Measurements from ENCODE around the gene NOC2L. TPM values are rescaled to one million over a fixed set of nuclear protein-coding genes. Genes with fewer than 3 reads are reported as not detected.

Gene NOC2L
- total RNA-seq, 1 donor from 2014 or later = 40.8 TPM

DNA sequence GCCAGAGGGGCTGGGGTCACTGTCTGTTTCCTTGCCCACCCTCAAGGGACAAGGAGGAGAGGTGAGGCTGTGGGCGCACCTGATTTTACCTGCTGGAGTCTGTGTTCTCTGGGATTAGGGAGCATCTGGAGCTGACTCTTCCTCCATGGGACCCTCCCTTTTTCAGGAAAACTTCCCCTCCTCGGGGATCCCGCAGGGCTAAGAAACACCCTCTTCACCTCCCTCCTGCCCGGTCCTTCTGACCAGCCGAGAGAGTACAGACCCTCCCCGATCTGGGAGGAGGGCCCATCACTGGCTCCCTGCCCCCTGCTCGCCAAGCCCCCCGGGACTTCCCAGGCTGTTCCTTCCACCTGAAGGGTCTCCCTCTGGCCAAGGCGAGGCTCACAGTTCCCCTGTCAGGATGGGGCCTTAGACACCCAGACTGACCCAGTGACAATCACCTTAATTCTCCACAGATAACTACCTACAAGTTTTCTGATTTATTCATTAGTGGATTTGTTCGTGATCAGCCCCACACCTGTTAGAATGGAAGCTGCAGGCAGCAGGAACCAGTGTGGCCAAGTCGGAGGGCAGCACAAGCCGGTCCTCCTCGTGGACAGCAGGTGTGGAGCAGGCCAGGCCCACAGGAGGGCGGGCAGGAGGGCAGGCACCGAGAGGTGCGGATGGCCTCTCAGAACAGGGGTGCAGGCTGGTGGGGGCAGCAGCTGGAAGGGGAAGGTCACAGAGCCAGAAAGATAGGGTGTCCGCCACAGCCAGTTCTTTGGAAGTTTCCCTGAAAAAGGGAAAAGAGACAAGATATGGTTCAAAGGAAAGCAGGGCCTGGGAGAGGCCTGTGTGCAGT lies 51.2 kb downstream of the NOC2L start:
- Histone ChIP-seq H3K9me3 (replicated peaks) (no peaks in the 10 kb centered on the region), H3K4me1 (peaks cover 26% of the 10 kb centered on the region), H3K27ac (replicated peaks) (no peak overlapping the region), H3K36me3 (no peaks in the 10 kb centered on the region), H3K4me3 (no peak overlapping the region), H3K27me3 (ENCODE audit: low read depth) (peaks cover 79% of the 10 kb centered on the region)
- no peak for DNase-seq
- intact Hi-C loops (cut with micrococcal nuclease) = no loop called here
- TF ChIP-seq, protein P1, sequence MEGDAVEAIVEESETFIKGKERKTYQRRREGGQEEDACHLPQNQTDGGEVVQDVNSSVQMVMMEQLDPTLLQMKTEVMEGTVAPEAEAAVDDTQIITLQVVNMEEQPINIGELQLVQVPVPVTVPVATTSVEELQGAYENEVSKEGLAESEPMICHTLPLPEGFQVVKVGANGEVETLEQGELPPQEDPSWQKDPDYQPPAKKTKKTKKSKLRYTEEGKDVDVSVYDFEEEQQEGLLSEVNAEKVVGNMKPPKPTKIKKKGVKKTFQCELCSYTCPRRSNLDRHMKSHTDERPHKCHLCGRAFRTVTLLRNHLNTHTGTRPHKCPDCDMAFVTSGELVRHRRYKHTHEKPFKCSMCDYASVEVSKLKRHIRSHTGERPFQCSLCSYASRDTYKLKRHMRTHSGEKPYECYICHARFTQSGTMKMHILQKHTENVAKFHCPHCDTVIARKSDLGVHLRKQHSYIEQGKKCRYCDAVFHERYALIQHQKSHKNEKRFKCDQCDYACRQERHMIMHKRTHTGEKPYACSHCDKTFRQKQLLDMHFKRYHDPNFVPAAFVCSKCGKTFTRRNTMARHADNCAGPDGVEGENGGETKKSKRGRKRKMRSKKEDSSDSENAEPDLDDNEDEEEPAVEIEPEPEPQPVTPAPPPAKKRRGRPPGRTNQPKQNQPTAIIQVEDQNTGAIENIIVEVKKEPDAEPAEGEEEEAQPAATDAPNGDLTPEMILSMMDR (IDR thresholded peaks at IDR 0.05; ENCODE audit: borderline replicate concordance) = no peak

DNA sequence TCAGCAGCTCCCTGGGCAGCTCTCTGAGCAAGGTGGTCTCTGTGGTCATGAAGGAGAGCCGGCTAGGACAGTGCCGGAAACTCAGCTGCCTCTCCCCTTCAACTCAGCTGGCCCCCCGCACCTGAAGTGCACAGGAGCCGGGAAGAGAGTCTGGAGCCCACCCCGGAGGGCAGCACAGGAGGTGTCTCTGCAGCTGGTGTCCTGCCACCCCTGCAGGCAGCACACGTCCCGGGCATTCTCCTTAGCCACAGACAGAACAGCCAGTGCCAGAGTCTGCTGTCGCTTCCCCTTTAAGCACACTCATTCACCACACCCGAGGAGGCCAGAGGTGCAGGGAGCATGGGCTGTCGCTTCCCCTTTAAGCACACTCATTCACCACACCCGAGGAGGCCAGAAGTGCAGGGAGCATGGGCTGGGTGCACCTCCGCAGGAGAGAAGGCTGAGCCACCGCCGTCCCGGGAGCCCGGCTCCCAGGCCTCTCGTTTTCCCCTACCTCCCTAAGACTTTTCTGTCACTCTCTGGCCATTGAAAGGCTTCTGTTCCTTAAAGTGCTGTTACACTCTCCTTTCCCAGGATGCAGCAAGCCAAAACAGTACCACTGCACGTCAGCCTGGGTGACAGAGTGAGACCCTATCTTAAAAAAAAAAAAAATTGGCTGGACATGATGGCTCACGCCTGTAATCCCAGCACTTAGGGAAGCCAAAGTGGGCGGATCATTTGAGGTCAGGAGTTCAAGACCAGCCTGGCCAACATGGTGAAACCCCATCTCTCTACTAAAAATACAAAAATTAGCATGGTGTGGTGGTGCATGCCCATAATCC lies 52.2 kb downstream of the NOC2L start:
- DNase-seq = peak; percentile 16
- TF ChIP-seq, protein P1 (IDR thresholded peaks at IDR 0.05; ENCODE audit: borderline replicate concordance) = no peak
- no peak overlapping the region for H3K4me3 ChIP-seq
- intact Hi-C loops (cut with micrococcal nuclease) = no loop called here
- H3K27ac ChIP-seq (replicated peaks) = no peak overlapping the region
- peaks cover 26% of the 10 kb centered on the region for H3K4me1 ChIP-seq
- no peaks in the 10 kb centered on the region for H3K36me3 ChIP-seq
- no peaks in the 10 kb centered on the region for H3K9me3 ChIP-seq (replicated peaks)
- peaks cover 78% of the 10 kb centered on the region for H3K27me3 ChIP-seq (ENCODE audit: low read depth)

DNA sequence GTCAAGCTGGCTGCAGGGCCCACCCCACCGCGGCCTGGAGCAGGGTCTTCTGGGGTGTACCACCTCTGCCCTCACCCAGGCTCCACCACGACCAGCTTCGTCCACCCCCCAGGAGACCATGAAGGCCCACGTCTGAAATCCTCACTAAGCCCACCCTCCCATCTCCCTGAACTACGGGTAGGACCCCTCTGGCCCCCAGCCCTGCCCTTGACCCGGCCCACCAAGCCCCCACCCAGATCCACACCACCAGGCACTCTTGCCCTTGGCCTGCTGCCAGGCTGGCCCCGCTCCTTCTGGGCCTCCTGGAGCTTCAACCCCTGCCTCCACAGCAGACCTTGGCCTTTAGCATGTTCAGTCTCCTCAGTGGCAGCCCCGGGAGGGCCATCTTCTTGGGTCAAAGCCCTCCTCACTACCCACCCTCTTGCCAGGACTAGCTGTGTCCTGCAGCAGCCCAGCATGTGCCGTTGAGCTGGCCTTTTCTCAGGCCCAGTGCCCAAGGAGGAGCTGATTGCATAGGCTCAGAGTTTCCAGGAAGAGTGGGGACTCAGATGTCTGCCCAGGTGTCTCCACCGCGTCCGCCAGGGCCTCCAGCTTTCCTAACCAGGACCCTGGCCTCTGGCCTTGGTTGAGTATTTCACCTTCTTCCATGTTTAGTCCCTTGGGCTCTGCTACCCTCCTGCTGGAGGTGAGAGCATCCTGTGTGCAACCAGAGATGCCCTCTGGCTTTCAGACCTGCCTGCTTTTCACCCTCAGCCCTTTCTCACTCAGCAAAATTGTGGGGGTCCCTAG lies 53.1 kb downstream of the NOC2L start:
- Histone ChIP-seq H3K27ac (replicated peaks) (no peak overlapping the region), H3K4me1 (peaks cover 26% of the 10 kb centered on the region), H3K9me3 (replicated peaks) (no peaks in the 10 kb centered on the region), H3K27me3 (ENCODE audit: low read depth) (peaks cover 78% of the 10 kb centered on the region), H3K36me3 (no peaks in the 10 kb centered on the region), H3K4me3 (no peak overlapping the region)
- TF ChIP-seq, protein P1 (IDR thresholded peaks at IDR 0.05; ENCODE audit: borderline replicate concordance) = no peak
- peak; percentile 16 for DNase-seq
- intact Hi-C loops (cut with micrococcal nuclease) = no loop called here

DNA sequence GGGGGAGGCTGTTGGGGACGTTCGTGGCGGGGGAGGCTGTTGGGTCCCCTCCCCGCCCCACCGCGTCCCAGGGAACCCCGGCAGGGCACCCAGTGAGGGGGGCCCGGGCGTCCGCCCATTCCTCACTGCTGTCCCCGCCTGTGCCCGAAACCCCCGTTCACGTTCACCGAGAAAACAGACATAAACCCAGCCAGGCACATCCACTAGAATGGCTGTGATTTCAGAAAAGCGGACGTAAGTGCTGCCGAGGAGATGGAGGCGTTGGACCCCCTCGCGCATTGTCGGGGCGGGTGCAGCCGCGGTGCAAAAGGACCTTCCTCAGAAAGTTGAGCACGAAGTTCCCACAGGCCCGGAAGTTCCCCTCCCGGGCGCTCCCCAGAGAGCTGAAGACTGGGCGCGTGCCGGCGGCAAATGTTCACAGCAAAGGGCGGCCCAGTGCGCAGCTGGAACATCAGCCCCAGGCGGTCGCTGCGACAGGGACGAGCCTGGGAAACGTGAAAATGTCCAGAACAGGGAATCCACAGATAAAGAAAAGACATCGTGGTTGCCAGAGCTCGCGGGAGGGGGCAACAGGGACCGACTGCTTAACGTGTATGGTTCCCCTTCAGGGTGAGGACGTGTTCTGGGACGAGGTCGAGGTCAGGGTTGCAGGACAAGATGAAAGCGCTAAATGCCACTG lies 53.8 kb downstream of the NOC2L start:
- H3K4me3 ChIP-seq = peak overlapping the region; percentile 64
- peaks cover 76% of the 10 kb centered on the region for H3K27me3 ChIP-seq (ENCODE audit: low read depth)
- peak overlapping the region; percentile 52 for H3K27ac ChIP-seq (replicated peaks)
- H3K4me1 ChIP-seq = peaks cover 25% of the 10 kb centered on the region
- no peaks in the 10 kb centered on the region for H3K36me3 ChIP-seq
- DNase-seq = peak; percentile 74
- intact Hi-C loops (cut with micrococcal nuclease) = no loop called here
- TF ChIP-seq, protein P1 (IDR thresholded peaks at IDR 0.05; ENCODE audit: borderline replicate concordance) = no peak
- no peaks in the 10 kb centered on the region for H3K9me3 ChIP-seq (replicated peaks)
